Peyer's patch (tissue), 4 donors: ENCODE measurements around the gene IBTK.

Source experiments
- CTCF ChIP-seq, 6 experiments: fragments of 450-650 bp in 4 of 6; fragments of 200-600 bp in 2 of 6; sonication (generic) in 1 of 6; IDR thresholded peaks; one replicate each; pipeline ENCODE4 v1.5.1; 2017 to 2019; ENCODE audit warnings: antibody characterized with exemption in 6 of 6, mild to moderate bottlenecking in 3 of 6, moderate library complexity in 1 of 6
- POLR2A ChIP-seq, 2 donors: fragments of 450-650 bp; IDR thresholded peaks; one replicate each; pipeline ENCODE4 v1.5.1; 2017; ENCODE audit warnings: antibody characterized with exemption in 2 of 2, mild to moderate bottlenecking in 2 of 2, moderate library complexity in 2 of 2

DNA sequence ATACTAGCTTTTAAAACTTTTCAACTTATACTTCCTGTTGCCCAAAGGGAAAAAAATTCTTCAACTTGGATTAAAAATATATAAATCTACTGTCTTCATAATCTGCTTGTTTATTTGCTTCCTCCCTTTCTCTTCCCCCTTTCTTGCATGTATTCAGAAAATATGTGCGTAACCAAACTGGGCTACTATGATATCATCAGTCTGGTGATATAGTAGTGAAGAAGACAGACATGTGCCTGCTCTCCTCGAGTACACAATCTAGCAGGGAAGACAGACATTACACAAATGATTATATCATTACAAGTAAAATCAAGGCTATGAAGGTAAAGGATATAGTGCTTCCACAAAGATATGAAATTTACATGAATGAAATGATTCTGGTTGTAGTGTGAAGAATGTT lies 31.0 kb downstream of the IBTK start:
- no peak for TF ChIP-seq POLR2A (IDR thresholded peaks at IDR 0.05)
- no peak for TF ChIP-seq CTCF (IDR thresholded peaks at IDR 0.05)
